GM23248 (cell line): ENCODE results near the gene RGS9.

Experiments used
- EZH2 ChIP-seq: fragments of 200-600 bp; sonication (generic); IDR thresholded peaks from 2 replicates; pipeline ENCODE4 v1.6.1; 2018; ENCODE audit warnings: antibody characterized with exemption, mild to moderate bottlenecking; ENCODE audit not compliant: insufficient read depth, poor library complexity, severe bottlenecking
- EZH2phosphoT487 ChIP-seq: fragments of 200-600 bp; sonication (generic); IDR thresholded peaks from 2 replicates; pipeline ENCODE4 v1.6.1; 2018; ENCODE audit warnings: antibody characterized with exemption, moderate library complexity, mild to moderate bottlenecking, low read depth; ENCODE audit not compliant: insufficient read depth

DNA sequence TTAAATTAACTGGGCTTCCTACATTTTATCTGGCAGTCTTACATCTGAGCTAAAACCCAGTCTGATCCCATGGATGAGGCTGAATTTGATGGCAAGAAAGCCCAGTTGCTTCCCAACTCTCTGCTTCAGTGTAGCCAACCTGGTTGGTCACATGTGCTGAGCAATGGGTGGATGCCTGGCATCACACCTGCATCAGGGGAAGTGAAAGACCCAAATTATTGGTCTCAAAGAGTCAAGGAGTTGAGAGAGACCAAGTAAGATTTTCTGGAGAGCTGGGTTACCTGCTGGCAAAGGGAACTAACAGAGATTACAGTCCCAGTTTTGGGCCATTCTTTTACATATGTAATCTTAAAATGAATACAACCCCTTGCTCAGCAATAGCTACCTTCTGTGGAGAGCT, 38.8 kb downstream of the RGS9 start:
- TF ChIP-seq EZH2 = no peak
- no peak for TF ChIP-seq EZH2phosphoT487
